ENCODE results near the gene PTGS2.

GRCh38 chr1:186654741-186655140, 25.5 kb downstream of the PTGS2 start:
- no peak for TF ChIP-seq CTCF (conservative IDR thresholded peaks at IDR 0.05 in 1 of 2, IDR thresholded peaks at IDR 0.05 in 1 of 2; ENCODE audit: extremely low read depth in 1 of 2, insufficient read depth in 1 of 2, low read depth in 1 of 2, low read length in 2 of 2)
- no peak for TF ChIP-seq EZH2 (IDR thresholded peaks at IDR 0.05; ENCODE audit: borderline replicate concordance, low read length)
